Astrocyte of the cerebellum (primary cell): ENCODE results near the gene PTPN21.

ENCODE experiments used
- DNase-seq: peaks from one replicate; pipeline ENCODE4 v3.0.0-alpha.2; 2011; ENCODE audit warnings: low read depth
- H3K4me3 ChIP-seq: 2 replicates; pipeline ENCODE4 v1.5.1; 2011; ENCODE audit warnings: mild to moderate bottlenecking, low read depth, low read length, moderate library complexity
- CTCF ChIP-seq: IDR thresholded peaks from 2 replicates; pipeline ENCODE4 v1.5.1; 2012; ENCODE audit warnings: low read length, low read depth, moderate library complexity, mild to moderate bottlenecking; ENCODE audit errors: missing control alignments
- in situ Hi-C: cut with HindIII; loops from 2 replicates; pipeline ENCODE4 v1.10.0; 2017; ENCODE audit warnings: low sequenced_read_pairs

The PTPN21 gene

GRCh38 chr14:88559852-88560251, 5.0 kb upstream of the PTPN21 start:
- in situ Hi-C loops, result no loop called here
- no peak overlapping the region for H3K4me3 ChIP-seq
- TF ChIP-seq CTCF, result peak; percentile 50
- DNase-seq, result peak; percentile 27

GRCh38 chr14:88556581-88556980, 1.8 kb upstream of the PTPN21 start:
- H3K4me3 ChIP-seq, result no peak overlapping the region
- no peak for TF ChIP-seq CTCF
- no peak for DNase-seq
- in situ Hi-C loops, result no loop called here

GRCh38 chr14:88553886-88554456, 836 bp downstream of the PTPN21 start:
- peak overlapping the region; percentile 87 for H3K4me3 ChIP-seq
- in situ Hi-C loops, result loop anchor here (5.0 kb wide), 1 partner anchor 42 kb away; no protein-coding TSS in a partner anchor
- no peak for DNase-seq
- TF ChIP-seq CTCF, result no peak

- no peak for DNase-seq
- no peak for TF ChIP-seq CTCF
- H3K4me3 ChIP-seq, result no peak overlapping the region
- in situ Hi-C loops, result loop anchor here (5.0 kb wide), 1 partner anchor 41 kb away; no protein-coding TSS in a partner anchor
These were observed 1.9 kb downstream of the PTPN21 start for GRCh38 chr14:88552876-88553275.

- no peak for DNase-seq
- peak overlapping the region; percentile 55 for H3K4me3 ChIP-seq
- TF ChIP-seq CTCF, result no peak
- in situ Hi-C loops, result loop anchor here (5.0 kb wide), 1 partner anchor 40 kb away; no protein-coding TSS in a partner anchor
These were observed 2.8 kb downstream of the PTPN21 start for GRCh38 chr14:88551980-88552431.

- peak; percentile 60 for DNase-seq
- in situ Hi-C loops, result loop anchor here (5.0 kb wide), 1 partner anchor 39 kb away; no protein-coding TSS in a partner anchor
These were observed 3.5 kb downstream of the PTPN21 start for GRCh38 chr14:88551094-88551870.

More at GRCh38 chr14:88551094-88551870, 3.5 kb downstream of the PTPN21 start:
- H3K4me3 ChIP-seq, result peak overlapping the region; percentile 55
- TF ChIP-seq CTCF, result peak; percentile 33
